Prostate gland (tissue), 2 donors: Measurements from ENCODE around the gene NCAM1. TPM values are rescaled to one million over a fixed set of nuclear protein-coding genes. Genes with fewer than 3 reads are reported as not detected.
A peak's percentile ranks its signal among the peaks of the same experiment; 100 is the strongest.

Experiments
- DNase-seq: peaks from one replicate; pipeline ENCODE4 v3.0.0-alpha.2; 2019; ENCODE audit warnings: low spot score
- H3K27ac ChIP-seq, 2 donors: fragments of 200-600 bp; sonication (generic); 2 replicates each; pipeline ENCODE4 v1.5.1; 2017 to 2019
- H3K27me3 ChIP-seq: fragments of 200-600 bp; sonication (generic); replicated peaks from 2 replicates; pipeline ENCODE4 v1.5.1; 2019; ENCODE audit not compliant: insufficient read depth
- H3K36me3 ChIP-seq, 2 donors: fragments of 200-600 bp; sonication (generic); 1 replicate in 1 of 2; 2 replicates in 1 of 2; pipeline versions ENCODE4 v1.5.1 to v1.8.1; 2017 to 2019
- H3K4me1 ChIP-seq: fragments of 200-600 bp; sonication (generic); replicated peaks from 2 replicates; pipeline ENCODE4 v1.5.1; 2019
- H3K4me3 ChIP-seq, 2 donors: fragments of 200-600 bp; sonication (generic); 2 replicates each; pipeline ENCODE4 v1.5.1; 2017 to 2019
- H3K9me3 ChIP-seq: fragments of 200-600 bp; sonication (generic); 2 replicates; pipeline ENCODE4 v1.5.1; 2017
- POLR2A ChIP-seq: fragments of 450-650 bp; IDR thresholded peaks from one replicate; pipeline ENCODE4 v1.6.1; 2016; ENCODE audit warnings: antibody characterized with exemption, mild to moderate bottlenecking
- POLR2AphosphoS5 ChIP-seq: sonication (generic); formaldehyde crosslinking; IDR thresholded peaks from one replicate; pipeline ENCODE4 v1.6.1; 2017; ENCODE audit warnings: antibody characterized with exemption
- WGBS: methylation state at CpG from one replicate; pipeline ENCODE4 v1.1.5; 2018; 5-methylcytosine and 5-hydroxymethylcytosine counted together
- intact Hi-C: fragments of 100-400 bp; cut with DNase I; formaldehyde crosslinking; loops from one replicate; pipeline ENCODE4 v1.14.2; 2022
- total RNA-seq, 2 donors: library from RNA; depleted of rRNA; stranded (reverse); fragments of >200 nt; gene quantifications; one replicate each; pipeline ENCODE4 v1.1.0, GENCODE V29; 2016
- TF ChIP-seq, protein P1 (sequence below), 4 experiments: fragments of 200-600 bp in 2 of 4; fragments of 450-650 bp in 2 of 4; sonication (generic) in 2 of 4; IDR thresholded peaks; 1 replicate in 3 of 4; 2 replicates in 1 of 4; pipeline ENCODE4 v1.5.1; 2016 to 2019; ENCODE audit warnings: antibody characterized with exemption in 4 of 4, mild to moderate bottlenecking in 2 of 4, moderate library complexity in 2 of 4

The NCAM1 gene
- total RNA-seq, 2 donors from 2014 or later, result 3.8 to 39.7 TPM

DNA sequence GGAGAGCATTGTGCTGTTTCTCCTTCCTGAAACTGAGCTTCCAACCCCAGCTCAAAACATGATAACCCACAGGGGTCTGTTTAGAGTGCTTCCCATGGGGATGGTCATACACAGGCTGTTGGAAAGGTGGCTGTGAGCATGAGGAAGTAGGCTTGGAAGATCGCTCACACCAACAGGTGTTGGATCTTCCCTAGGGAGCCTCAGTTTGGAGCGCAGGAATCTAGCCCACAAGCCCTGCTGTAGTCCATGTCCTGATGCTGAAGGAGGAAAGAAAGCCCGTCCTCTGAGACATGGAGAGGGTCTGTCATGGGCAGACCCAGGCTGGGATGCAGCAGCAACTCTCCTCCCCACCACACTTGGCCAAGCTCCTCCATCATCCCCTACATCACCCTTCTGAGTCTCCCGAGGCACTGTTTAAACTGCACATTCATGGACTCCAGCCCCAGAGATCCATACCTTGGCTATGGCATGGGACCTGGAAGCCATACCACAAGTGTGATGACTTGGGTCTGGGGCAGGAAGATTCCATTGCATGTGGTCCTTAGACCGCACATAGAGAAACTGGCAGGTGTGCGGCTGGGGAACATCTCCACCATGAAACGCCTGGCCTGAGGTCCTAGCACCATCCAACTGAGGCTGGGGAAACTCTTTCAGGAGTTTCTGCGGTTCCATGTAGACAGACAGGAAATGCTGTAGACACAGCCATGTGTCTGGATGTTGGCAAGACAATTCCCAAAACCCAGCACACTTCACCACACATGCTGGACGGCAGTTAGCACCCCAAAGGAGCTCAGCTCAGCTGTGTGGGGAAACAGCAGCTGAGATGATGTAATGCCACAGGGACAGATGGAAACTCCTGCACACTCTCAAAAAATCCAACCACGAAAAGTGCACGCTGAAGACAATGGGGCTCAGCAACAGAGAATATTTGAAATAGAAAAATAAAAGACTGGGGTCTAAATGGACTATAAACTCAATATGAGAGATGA lies 325.6 kb downstream of the NCAM1 start:
- H3K4me3 ChIP-seq, result no peak overlapping the region
- H3K27ac ChIP-seq, result no peak overlapping the region
- H3K36me3 ChIP-seq, result no peaks in the 10 kb centered on the region
- H3K27me3 ChIP-seq, result no peaks in the 10 kb centered on the region
- intact Hi-C loops, result loop anchor here (10.0 kb wide), 2 partner anchors 492 to 1062 kb away; partner anchors contain the start of gene PTS
- no peaks in the 10 kb centered on the region for H3K9me3 ChIP-seq
- no peak for DNase-seq
- TF ChIP-seq POLR2AphosphoS5 (no peak), POLR2A (no peak)
- TF ChIP-seq, protein P1, sequence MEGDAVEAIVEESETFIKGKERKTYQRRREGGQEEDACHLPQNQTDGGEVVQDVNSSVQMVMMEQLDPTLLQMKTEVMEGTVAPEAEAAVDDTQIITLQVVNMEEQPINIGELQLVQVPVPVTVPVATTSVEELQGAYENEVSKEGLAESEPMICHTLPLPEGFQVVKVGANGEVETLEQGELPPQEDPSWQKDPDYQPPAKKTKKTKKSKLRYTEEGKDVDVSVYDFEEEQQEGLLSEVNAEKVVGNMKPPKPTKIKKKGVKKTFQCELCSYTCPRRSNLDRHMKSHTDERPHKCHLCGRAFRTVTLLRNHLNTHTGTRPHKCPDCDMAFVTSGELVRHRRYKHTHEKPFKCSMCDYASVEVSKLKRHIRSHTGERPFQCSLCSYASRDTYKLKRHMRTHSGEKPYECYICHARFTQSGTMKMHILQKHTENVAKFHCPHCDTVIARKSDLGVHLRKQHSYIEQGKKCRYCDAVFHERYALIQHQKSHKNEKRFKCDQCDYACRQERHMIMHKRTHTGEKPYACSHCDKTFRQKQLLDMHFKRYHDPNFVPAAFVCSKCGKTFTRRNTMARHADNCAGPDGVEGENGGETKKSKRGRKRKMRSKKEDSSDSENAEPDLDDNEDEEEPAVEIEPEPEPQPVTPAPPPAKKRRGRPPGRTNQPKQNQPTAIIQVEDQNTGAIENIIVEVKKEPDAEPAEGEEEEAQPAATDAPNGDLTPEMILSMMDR (IDR thresholded peaks at IDR 0.05), result no peak
- 88% methylated on average over 11 of the region's 11 CpGs for WGBS
- H3K4me1 ChIP-seq, result no peaks in the 10 kb centered on the region

DNA sequence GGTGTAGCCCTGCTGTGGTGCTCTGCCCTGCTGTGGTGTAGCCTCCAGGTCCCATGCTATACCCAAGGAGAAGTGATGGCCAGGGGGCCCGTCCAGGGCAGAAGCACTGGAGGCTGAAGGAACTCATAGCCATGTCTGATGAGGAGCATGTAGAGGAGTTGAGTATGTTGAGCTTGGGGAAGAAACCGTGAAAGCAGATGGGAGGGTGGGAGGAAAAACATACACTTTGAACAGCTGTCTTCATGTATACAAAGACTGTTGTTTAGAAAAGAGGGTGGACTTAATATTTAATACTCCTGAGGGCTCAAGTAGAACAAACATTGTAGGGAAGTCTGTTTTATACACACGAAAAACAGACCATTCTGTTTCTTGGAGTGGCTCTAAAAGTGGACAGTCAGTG lies 326.6 kb downstream of the NCAM1 start:
- intact Hi-C loops, result loop anchor here (2.0 to 10.0 kb wide), 3 partner anchors 493 to 1063 kb away; partner anchors contain the start of gene PTS
- no peak for DNase-seq

DNA sequence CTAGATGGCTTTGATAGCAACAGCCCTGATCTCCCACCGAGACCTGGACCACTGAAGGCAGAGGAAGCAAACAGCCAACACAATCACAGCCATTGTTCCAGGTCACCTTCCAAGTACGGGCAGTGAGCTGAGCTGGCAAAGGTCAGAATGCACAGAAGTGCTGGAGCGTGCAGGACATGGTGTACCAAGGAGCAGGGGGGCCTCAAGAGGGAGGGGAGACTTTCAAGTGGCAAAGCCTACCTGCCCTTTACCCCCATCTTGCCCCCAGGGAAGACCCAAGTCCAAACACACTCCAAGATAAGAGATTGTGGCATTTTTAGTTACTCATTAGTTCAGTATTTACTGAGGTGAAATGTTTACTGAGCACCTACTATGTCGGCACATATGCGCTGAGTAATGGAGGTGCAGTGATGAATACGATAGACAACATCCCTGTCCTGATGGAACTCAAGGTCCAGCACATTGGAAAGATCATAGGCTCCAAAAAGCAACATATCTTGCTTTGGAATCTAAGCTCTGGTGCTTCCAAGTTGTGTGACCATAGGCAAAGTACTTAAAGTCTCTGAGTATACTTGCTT lies 327.2 kb downstream of the NCAM1 start:
- H3K4me1 ChIP-seq, result no peaks in the 10 kb centered on the region
- H3K27me3 ChIP-seq, result no peaks in the 10 kb centered on the region
- no peak for DNase-seq
- intact Hi-C loops, result loop anchor here (2.0 to 10.0 kb wide), 3 partner anchors 494 to 1064 kb away; partner anchors contain the start of gene PTS
- no peaks in the 10 kb centered on the region for H3K9me3 ChIP-seq
- TF ChIP-seq, protein P1 (IDR thresholded peaks at IDR 0.05), result no peak
- TF ChIP-seq POLR2AphosphoS5 (no peak), POLR2A (no peak)
- WGBS, result 81% methylated on average over 6 of the region's 6 CpGs
- H3K4me3 ChIP-seq, result no peak overlapping the region
- no peak overlapping the region for H3K27ac ChIP-seq
- H3K36me3 ChIP-seq, result no peaks in the 10 kb centered on the region

More for the DNA sequence above, 326.6 kb downstream of the NCAM1 start:
- TF ChIP-seq, protein P1 (IDR thresholded peaks at IDR 0.05), result no peak
- TF ChIP-seq POLR2AphosphoS5 (no peak), POLR2A (no peak)
- no peak overlapping the region for H3K27ac ChIP-seq
- H3K27me3 ChIP-seq, result no peaks in the 10 kb centered on the region
- no peaks in the 10 kb centered on the region for H3K4me1 ChIP-seq
- H3K4me3 ChIP-seq, result no peak overlapping the region
- H3K9me3 ChIP-seq, result no peaks in the 10 kb centered on the region
- 56% methylated on average over 3 of the region's 3 CpGs for WGBS
- H3K36me3 ChIP-seq, result no peaks in the 10 kb centered on the region

DNA sequence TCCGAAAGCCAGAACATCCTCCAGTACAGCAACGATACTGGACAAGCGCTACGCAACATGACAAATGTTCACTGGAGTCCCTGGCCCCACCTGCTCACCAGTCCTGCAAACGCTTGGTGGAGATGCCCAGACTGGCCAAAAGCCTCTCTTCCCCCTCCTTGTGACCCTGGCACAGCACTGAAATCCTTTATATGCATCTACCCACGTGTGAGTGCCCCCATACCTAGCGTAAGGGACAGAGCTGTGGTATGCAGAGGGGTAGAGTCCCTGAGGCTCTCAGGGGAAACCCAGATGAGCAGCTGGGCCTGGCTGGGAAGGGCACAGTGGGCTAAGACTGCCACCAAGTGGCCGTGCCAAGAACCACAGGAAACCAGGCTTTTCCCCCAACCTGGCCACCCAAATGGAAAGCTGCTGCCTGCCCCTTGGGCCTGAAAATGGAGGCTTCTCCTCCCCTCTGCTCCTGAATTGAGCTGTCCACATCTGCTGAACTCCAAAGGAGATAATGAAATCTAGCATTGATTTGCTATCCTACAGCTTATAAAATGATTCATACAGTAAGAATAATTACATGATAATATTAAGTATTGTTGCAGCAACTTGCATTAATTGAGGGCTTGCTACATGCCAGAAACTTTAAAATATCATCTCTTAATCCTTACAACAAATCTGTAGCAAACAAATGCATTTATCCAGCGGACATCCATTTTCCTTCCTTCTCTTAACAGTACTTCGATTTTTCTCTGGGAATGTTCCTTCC lies 328.4 kb downstream of the NCAM1 start:
- H3K4me1 ChIP-seq, result no peaks in the 10 kb centered on the region
- DNase-seq, result peak; percentile 27
- H3K4me3 ChIP-seq, result no peak overlapping the region
- WGBS, result 64% methylated on average over 10 of the region's 10 CpGs
- no peaks in the 10 kb centered on the region for H3K9me3 ChIP-seq
- intact Hi-C loops, result loop anchor here (1.0 to 10.0 kb wide), 4 partner anchors 495 to 1065 kb away; partner anchors contain the start of gene PTS
- H3K27me3 ChIP-seq, result no peaks in the 10 kb centered on the region
- TF ChIP-seq POLR2A, result no peak
- TF ChIP-seq, protein P1 (IDR thresholded peaks at IDR 0.05), result peak; percentile 71 to 85 (median 81)
- TF ChIP-seq POLR2AphosphoS5, result no peak
- H3K36me3 ChIP-seq, result no peaks in the 10 kb centered on the region
- no peak overlapping the region for H3K27ac ChIP-seq
